ENCODE measurements around the gene MAD1L1.

Gene MAD1L1

GRCh38 chr7:1927937-1928644 lies 304.7 kb downstream of the MAD1L1 start:
- DNase-seq (ENCODE audit: low spot score) = no peak

- DNase-seq (ENCODE audit: low spot score) = peak; percentile 24
These were observed 305.8 kb downstream of the MAD1L1 start for GRCh38 chr7:1926908-1927306.

GRCh38 chr7:1925973-1926907 lies 306.5 kb downstream of the MAD1L1 start:
- DNase-seq (ENCODE audit: low spot score) = peak; percentile 47

GRCh38 chr7:1925349-1925748 lies 307.4 kb downstream of the MAD1L1 start:
- DNase-seq (ENCODE audit: low spot score) = no peak

GRCh38 chr7:1924258-1924817 lies 308.4 kb downstream of the MAD1L1 start:
- DNase-seq (ENCODE audit: low spot score) = no peak

- no peak for DNase-seq (ENCODE audit: low spot score)
These were observed 309.1 kb downstream of the MAD1L1 start for GRCh38 chr7:1923409-1924257.

- DNase-seq (ENCODE audit: low spot score) = no peak
These were observed 309.9 kb downstream of the MAD1L1 start for GRCh38 chr7:1922870-1923236.

- peak; percentile 25 for DNase-seq (ENCODE audit: low spot score)
These were observed 310.5 kb downstream of the MAD1L1 start for GRCh38 chr7:1922071-1922869.

GRCh38 chr7:1920881-1921280 lies 311.9 kb downstream of the MAD1L1 start:
- DNase-seq (ENCODE audit: low spot score) = no peak

- peak; percentile 46 for DNase-seq (ENCODE audit: low spot score)
These were observed 312.5 kb downstream of the MAD1L1 start for GRCh38 chr7:1920266-1920681.

- no peak for DNase-seq (ENCODE audit: low spot score)
These were observed 313.0 kb downstream of the MAD1L1 start for GRCh38 chr7:1919539-1920265.

- DNase-seq (ENCODE audit: low spot score) = no peak
These were observed 313.7 kb downstream of the MAD1L1 start for GRCh38 chr7:1918881-1919525.

- no peak for DNase-seq (ENCODE audit: low spot score)
These were observed 314.6 kb downstream of the MAD1L1 start for GRCh38 chr7:1918063-1918645.

GRCh38 chr7:1917221-1918062 lies 315.3 kb downstream of the MAD1L1 start:
- no peak for DNase-seq (ENCODE audit: low spot score)

GRCh38 chr7:1916601-1916970 lies 316.2 kb downstream of the MAD1L1 start:
- DNase-seq (ENCODE audit: low spot score) = no peak

GRCh38 chr7:1915956-1916600 lies 316.7 kb downstream of the MAD1L1 start:
- no peak for DNase-seq (ENCODE audit: low spot score)

- no peak for DNase-seq (ENCODE audit: low spot score)
These were observed 317.4 kb downstream of the MAD1L1 start for GRCh38 chr7:1915326-1915725.

- DNase-seq (ENCODE audit: low spot score) = no peak
These were observed 318.0 kb downstream of the MAD1L1 start for GRCh38 chr7:1914743-1915142.
